Immature natural killer cell (primary cell): ENCODE results near the gene SMIM27. TPM values are rescaled to one million over a fixed set of nuclear protein-coding genes. Genes with fewer than 3 reads are reported as not detected.

Experiments
- DNase-seq, 3 donors: peaks; one replicate each; pipeline ENCODE4 v3.0.0; 2022; ENCODE audit warnings: mixed read lengths in 1 of 3
- H3K27ac Mint-ChIP-seq, 6 donors: one replicate each; pipeline ENCODE4 v1.8.0; 2020; ENCODE audit warnings: mixed read lengths in 6 of 6, mild to moderate bottlenecking in 5 of 6, inconsistent platforms in 4 of 6, moderate library complexity in 3 of 6
- H3K27me3 Mint-ChIP-seq, 3 donors: one replicate each; pipeline ENCODE4 v1.8.0; 2020 to 2021; ENCODE audit warnings: low read depth in 3 of 3, mild to moderate bottlenecking in 3 of 3, mixed read lengths in 3 of 3, moderate library complexity in 3 of 3, inconsistent platforms in 1 of 3
- H3K36me3 Mint-ChIP-seq, 3 donors: one replicate each; pipeline ENCODE4 v1.8.0; 2020; ENCODE audit warnings: mixed read lengths in 3 of 3, inconsistent platforms in 2 of 3, mild to moderate bottlenecking in 2 of 3
- H3K4me1 Mint-ChIP-seq, 2 donors: one replicate each; pipeline ENCODE4 v1.8.0; 2020; ENCODE audit warnings: inconsistent platforms in 2 of 2, mild to moderate bottlenecking in 2 of 2, mixed read lengths in 2 of 2, moderate library complexity in 1 of 2
- H3K4me3 Mint-ChIP-seq, 5 donors: one replicate each; pipeline ENCODE4 v1.8.0; 2020; ENCODE audit warnings: mild to moderate bottlenecking in 5 of 5, mixed read lengths in 5 of 5, inconsistent platforms in 3 of 5, moderate library complexity in 3 of 5
- H3K9me3 Mint-ChIP-seq, 6 donors: one replicate each; pipeline ENCODE4 v1.8.0; 2020; ENCODE audit warnings: mild to moderate bottlenecking in 6 of 6, mixed read lengths in 6 of 6, inconsistent platforms in 4 of 6, moderate library complexity in 3 of 6
- polyA plus RNA-seq, 3 donors: library from polyadenylated mRNA; unstranded; fragments of 300-500 nt; fragmentation: Illumina TruSeq; gene quantifications; one replicate each; pipeline ENCODE4 v1.2.3, GENCODE V29; 2021

The SMIM27 gene
- polyA plus RNA-seq, 3 donors from 2014 or later = 37.2 to 122 (median 72.6) TPM

DNA sequence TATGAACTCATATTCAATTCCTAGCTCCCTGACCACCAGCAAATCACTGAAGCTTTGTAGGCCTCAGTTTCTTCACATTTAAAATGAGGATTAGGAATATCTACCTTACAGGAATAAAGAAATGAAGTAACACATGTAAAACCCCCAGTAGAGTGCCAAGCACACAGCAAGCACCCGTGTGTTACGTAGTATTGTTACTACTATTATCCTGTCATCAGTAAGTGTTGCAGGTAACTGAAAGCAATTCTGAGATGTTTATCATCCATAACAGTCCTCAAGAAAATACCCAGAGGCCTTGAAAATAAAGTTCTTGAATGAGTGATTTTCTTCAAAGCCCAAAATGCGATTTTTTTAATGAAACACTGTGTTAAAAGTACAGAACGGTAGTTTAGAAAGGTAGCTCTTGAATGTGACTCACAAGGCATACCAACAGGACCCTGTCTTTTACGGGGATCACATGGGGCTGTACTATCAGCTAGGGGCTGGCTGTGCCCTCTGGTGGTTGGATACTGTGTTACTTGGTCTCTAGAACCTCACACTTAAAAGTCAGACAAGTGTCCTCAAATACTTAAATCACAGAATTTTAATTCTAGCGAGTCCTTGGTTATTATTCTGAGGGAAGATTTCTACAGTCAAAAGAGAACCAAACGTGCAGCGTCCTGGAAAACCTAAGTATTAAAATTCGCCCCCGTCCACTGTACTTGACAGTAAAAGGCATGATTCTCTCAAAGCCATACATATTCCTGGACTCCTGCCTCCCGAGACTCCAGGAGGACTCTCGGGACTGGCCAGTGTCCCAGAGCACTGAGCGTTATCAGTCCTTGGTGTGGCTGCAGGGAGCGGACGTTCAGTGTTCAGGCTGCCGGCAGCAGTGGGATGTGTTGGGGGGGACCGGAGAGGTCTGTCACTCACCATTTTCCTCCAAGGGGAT is 20.1 kb downstream of the SMIM27 start:
- H3K27ac Mint-ChIP-seq = peak overlapping the region; percentile 92 to 99 (median 96)
- peaks cover 27 to 48% of the 10 kb centered on the region in 2 donors for H3K4me1 Mint-ChIP-seq
- DNase-seq = peak; percentile 66 to 74 (median 70)
- H3K36me3 Mint-ChIP-seq = peaks cover 0 to 10% (median 8%) of the 10 kb centered on the region in 3 donors
- H3K27me3 Mint-ChIP-seq = peaks cover 5 to 9% (median 6%) of the 10 kb centered on the region in 3 donors
- H3K4me3 Mint-ChIP-seq = peak overlapping the region; percentile 98 to 100 (median 99)
- H3K9me3 Mint-ChIP-seq = no peaks in the 10 kb centered on the region

DNA sequence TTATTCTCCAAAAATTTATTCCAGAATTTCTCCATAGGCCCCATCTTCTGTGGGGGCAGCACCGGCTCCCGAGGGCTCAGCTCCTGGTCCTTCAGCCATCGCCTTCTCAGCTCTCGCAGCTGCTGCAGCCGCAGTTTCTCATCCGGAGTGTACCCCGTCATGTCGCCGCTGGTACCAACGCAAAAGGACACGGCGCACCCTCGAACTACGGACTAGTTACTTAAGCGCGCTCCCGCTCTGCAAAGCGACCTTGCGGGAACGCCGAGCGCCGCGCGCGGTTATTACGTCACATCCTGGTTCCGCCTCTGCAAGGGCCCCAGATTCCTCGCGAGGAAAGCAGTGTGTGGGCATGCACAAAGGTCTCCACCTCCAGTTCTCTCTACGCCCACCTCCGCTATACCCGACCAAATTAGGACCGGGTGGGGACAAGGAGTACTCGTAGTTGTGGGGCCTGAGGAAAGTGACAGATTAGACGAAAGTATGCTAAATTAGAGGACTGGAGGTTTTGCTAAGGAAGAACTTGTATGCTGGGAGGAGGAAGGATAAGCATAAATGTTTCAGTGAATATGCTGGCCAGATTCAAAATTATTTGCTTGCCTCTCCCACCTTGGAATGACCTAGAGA is 20.9 kb downstream of the SMIM27 start, which contains the start of gene NDUFB6:
Gene NDUFB6, minus strand, starts transcription at position 260 of the 624 bp plus-strand sequence. Its CDS starts 99 bp downstream, at position 161.
- peak within 1 kb of the TSS; percentile 98 to 100 (median 99) for H3K4me3 Mint-ChIP-seq
- peak within 1 kb of the TSS; percentile 92 to 99 (median 96) for H3K27ac Mint-ChIP-seq
- H3K27me3 Mint-ChIP-seq = peaks cover 5 to 9% (median 6%) of the 10 kb centered on the region in 3 donors
- peaks cover 0 to 4% (median under 1%) of the 10 kb centered on the region in 3 donors for H3K36me3 Mint-ChIP-seq
- peak; percentile 92 to 95 (median 94) for DNase-seq
- H3K4me1 Mint-ChIP-seq = peaks cover 27 to 46% of the 10 kb centered on the region in 2 donors
- H3K9me3 Mint-ChIP-seq = no peaks in the 10 kb centered on the region

DNA sequence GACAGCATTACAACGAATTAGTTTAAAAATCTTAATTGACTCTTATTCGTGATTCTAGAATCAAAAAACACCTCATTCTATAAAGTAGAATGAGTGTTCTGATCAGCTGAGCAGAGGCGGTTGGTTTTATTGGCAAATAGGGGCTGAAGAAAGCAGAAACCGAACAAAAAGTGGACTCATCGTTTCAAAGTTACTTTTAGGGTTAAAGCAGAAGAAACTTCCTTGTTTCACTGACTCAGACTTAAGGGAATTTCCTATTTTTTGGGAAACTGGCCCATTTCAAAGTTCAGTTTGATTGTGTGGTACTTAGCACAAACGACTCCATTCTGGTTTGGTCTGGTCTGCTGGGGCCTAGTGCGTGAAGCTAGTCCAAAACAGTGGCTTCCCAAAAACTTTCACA is 21.7 kb downstream of the SMIM27 start:
- Mint-ChIP-seq H3K36me3 (no peaks in the 10 kb centered on the region), H3K4me1 (peaks cover 27 to 43% of the 10 kb centered on the region in 2 donors), H3K9me3 (no peaks in the 10 kb centered on the region), H3K27me3 (peaks cover 6 to 9% (median 9%) of the 10 kb centered on the region in 3 donors), H3K27ac (peak overlapping the region; percentile 92 to 99 (median 96)), H3K4me3 (peak overlapping the region; percentile 98 to 100 (median 99))
- DNase-seq = no peak

DNA sequence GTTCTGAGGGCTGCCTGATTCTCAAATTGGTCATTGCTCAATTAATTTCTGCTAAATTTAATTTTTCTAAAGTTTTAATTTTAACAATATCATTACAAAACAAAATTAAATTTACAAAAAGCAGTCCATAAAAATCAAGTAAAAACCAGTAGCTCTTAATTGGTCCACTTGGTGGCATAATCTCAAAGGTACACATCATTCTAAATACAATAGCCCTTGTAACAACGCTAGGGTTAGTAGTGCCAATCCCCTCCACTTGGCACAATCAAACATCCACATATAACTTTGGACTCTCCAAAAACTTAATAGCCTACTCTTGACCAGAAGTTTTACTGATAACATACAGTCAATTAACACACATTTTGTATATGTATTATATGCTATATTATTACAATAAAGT is 22.7 kb downstream of the SMIM27 start:
- no peak overlapping the region for H3K27ac Mint-ChIP-seq
- peaks cover 6 to 9% (median 9%) of the 10 kb centered on the region in 3 donors for H3K27me3 Mint-ChIP-seq
- peak overlapping the region in 1 of 5 donors; percentile 34 for H3K4me3 Mint-ChIP-seq
- no peaks in the 10 kb centered on the region for H3K9me3 Mint-ChIP-seq
- peaks cover 26 to 40% of the 10 kb centered on the region in 2 donors for H3K4me1 Mint-ChIP-seq
- no peaks in the 10 kb centered on the region for H3K36me3 Mint-ChIP-seq
- DNase-seq = no peak

DNA sequence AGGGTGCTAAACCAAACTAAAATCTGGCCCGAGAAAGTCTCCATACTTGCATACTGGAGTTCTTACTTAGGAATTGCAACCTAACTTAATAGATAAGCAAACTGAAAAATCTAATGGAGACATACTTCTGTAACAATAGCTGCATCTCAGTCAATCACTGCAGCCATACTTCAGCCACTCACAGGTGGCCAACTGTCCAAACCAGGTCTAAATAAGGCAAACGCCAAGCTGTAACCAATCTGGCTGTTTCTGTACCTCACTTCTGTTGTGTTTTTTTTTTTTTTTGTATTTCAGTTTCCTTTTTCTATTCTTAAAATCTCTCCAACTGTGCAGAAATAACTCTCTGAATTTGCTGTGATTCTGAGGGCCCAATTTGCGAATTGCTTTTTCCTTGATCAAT is 25.2 kb downstream of the SMIM27 start:
- H3K9me3 Mint-ChIP-seq = no peaks in the 10 kb centered on the region
- H3K4me1 Mint-ChIP-seq = peaks cover 14 to 19% of the 10 kb centered on the region in 2 donors
- H3K4me3 Mint-ChIP-seq = no peak overlapping the region
- H3K27me3 Mint-ChIP-seq = peaks cover 8 to 9% (median 9%) of the 10 kb centered on the region in 3 donors
- DNase-seq = no peak
- H3K36me3 Mint-ChIP-seq = no peaks in the 10 kb centered on the region
- no peak overlapping the region for H3K27ac Mint-ChIP-seq

DNA sequence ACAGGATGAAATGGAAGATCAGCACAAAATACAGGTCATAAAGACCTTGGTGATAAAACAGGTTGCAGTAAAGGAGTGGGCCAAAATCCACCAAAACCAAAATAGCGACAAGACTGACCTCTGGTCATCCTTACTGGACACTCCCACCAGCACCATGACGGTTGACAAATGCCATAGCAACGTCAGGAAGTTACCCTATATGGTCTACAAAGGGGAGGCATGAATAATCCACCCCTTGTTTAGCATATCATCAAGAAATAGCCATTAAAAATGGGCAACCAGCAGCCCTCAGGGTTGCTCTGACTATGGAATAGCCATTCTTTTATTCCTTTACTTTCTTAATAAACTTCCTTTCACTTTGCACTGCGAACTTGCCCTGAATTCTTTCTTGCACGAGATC is 26.8 kb downstream of the SMIM27 start:
- Mint-ChIP-seq H3K4me3 (no peak overlapping the region), H3K9me3 (no peaks in the 10 kb centered on the region), H3K4me1 (peaks cover 0 to 2% of the 10 kb centered on the region in 2 donors), H3K27ac (no peak overlapping the region), H3K27me3 (peaks cover 2 to 4% (median 4%) of the 10 kb centered on the region in 3 donors), H3K36me3 (no peaks in the 10 kb centered on the region)
- DNase-seq = no peak

DNA sequence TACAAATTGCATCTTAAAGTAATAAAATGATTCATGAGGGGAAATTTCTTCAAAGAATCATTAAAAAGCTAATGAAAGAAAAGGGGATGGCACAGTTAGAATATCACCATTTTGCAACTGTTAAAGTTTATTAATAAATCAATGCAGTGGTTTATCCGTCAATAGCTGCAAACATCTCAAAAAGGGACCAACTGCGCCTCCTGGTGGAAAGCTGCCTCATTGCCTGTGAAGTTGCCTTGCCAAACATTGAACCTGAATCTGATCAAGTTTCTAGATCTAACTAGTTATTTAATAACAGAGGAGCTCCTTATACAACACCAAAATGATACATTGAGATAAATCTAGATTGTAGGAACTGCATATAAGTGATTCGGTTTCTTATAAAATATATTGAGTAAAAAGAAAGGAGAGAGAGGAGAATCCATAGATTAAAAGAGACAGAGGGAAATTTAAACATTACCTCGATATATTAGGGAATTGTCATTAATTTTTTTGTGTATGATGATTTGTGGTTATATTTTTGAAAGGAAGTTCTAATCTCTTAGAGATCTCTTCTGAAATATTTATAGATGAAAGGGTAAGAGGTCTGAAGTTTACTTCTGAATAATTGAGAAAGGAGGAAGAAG is 27.7 kb downstream of the SMIM27 start:
- Mint-ChIP-seq H3K4me1 (no peaks in the 10 kb centered on the region), H3K27ac (no peak overlapping the region), H3K4me3 (no peak overlapping the region), H3K9me3 (no peaks in the 10 kb centered on the region), H3K36me3 (no peaks in the 10 kb centered on the region), H3K27me3 (peaks cover 2 to 4% (median 4%) of the 10 kb centered on the region in 3 donors)
- peak; percentile 55 to 64 (median 58) for DNase-seq

DNA sequence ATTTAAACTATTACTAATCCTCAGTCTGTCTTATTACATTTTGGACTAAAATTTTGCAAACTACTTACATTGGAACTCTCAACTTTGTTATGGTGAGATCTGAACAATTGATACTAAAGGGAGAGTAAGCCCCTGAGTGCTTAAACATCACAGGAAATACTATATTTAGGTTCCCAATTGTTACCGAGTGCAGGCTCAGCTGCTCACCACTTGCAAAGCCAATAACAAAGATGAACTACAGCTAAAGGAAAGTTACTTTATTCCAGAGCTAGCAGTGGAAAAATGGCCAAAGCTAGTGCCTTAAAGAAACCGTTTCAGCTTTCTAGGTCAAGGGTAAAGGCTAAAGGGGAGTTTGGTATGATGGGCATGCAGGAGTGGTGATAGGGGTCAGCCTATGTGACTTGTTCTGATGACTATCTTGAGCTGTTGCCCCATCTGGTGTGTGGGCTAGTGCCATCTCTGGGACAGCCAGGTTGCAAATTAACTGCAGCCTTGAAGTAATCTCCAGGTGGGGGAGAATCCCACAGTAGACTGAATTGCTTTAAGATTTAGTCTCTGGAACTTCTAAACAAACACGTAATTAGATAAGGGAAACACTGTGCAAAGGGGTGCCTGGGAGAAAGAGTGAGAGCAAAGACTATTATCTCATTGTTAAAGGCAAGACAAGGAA is 28.6 kb downstream of the SMIM27 start:
- Mint-ChIP-seq H3K4me1 (no peaks in the 10 kb centered on the region), H3K4me3 (no peak overlapping the region), H3K27me3 (peaks cover 4% of the 10 kb centered on the region in 3 donors), H3K27ac (no peak overlapping the region), H3K36me3 (no peaks in the 10 kb centered on the region), H3K9me3 (no peaks in the 10 kb centered on the region)
- no peak for DNase-seq

DNA sequence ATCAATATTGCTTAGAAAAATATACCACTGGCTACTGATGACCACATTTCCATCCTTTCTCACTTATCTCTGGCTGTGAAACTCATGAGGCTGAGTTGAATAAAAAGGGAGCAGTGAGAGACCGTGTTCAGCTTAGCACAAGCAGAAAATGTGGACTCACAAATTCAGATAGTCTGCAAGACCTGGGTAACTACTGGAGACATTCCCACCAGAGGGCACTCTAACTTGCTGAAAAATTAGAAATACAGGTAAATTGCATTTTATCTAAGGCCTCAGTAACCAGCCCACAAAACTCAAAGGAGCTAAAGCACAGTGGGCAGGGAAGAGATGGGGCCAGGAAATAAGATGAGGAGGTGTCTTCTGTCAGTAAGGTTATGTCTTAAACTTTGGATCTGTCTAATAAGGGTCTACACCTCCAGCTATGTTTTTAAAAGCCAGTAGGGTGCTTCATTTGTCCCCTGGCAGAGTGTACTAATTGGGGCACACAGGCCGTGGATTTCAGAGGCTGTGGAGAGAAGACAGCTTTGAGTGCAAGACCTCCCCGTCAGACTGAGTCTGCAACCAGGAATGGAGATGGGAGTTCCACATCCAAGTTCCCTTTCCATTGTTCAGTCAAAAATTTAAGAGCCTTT is 29.5 kb downstream of the SMIM27 start:
- Mint-ChIP-seq H3K27ac (no peak overlapping the region), H3K4me3 (no peak overlapping the region), H3K9me3 (no peaks in the 10 kb centered on the region), H3K36me3 (no peaks in the 10 kb centered on the region), H3K4me1 (no peaks in the 10 kb centered on the region), H3K27me3 (peaks cover 3 to 6% (median 4%) of the 10 kb centered on the region in 3 donors)
- peak in 1 of 3 donors; percentile 17 for DNase-seq

DNA sequence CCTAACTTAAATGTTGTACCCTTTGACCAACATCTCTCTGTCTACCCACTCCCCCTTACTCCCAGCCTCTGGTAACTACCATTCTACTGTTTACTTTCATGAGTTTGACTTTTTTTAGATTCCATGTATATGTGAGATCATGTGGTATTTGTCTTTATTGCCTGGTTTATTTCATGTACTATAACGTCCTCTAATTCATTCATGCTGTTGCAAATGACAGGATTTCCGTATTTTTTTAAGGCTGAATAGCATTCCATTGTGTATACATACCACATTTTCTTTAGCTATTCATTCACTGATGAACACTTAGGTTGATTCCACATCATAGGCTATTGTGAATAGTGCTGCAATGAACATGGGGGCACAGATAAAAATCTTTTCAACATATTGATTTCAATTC is 32.7 kb downstream of the SMIM27 start:
- Mint-ChIP-seq H3K4me3 (no peak overlapping the region), H3K36me3 (no peaks in the 10 kb centered on the region), H3K27ac (no peak overlapping the region), H3K27me3 (peaks cover 2 to 6% (median 2%) of the 10 kb centered on the region in 3 donors), H3K9me3 (no peaks in the 10 kb centered on the region), H3K4me1 (no peaks in the 10 kb centered on the region)
- DNase-seq = no peak

DNA sequence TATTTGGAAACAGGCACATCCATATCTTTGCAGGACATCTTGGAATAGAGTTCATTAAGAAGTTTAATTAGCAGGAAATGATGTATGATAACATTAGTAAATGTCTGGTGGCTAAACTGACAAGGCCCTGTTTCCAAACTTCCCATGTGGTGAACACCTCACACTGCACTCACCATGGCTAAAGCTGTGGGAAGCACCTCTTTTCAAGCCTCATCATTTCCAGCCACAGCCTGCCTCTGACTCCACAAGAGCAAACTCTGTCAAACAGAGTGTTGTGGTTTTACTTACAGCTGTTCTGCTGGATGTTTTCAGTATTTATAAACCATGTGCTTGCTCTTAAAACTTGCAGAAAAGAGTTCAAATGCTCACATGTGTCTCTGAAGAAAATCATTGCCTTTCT is 35.8 kb downstream of the SMIM27 start:
- no peak overlapping the region for H3K4me3 Mint-ChIP-seq
- no peaks in the 10 kb centered on the region for H3K36me3 Mint-ChIP-seq
- peaks cover 4 to 16% (median 7%) of the 10 kb centered on the region in 3 donors for H3K27me3 Mint-ChIP-seq

DNA sequence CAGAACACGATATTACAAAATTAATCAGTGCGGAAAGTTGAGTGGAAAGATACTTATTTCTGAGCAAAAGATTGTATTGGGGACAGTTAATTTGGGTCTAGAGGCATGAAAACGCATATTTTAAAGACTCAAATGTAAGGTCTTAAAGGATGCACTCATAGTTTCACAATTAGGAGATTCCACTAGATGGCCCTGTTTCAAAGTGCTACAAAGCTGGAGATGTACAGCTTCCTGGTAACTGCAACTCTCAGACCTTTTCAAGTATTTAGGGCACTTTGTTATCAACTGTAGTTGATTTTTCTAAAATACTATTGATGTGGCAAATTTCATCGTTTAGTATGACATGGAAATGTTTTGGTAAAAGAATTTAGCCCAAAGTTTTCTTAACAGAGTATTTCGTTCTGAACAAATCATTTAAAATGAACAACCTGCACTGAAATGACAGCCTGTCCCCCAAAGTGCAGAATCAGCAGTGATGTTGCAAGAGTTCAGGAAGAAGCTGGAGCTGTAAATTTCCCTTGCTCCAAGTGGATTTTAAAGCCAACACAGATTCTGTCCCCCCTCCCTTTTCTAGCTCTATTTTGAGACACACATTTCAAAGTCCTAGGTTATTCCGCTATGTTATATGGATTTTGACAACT is 37.1 kb downstream of the SMIM27 start:
- Mint-ChIP-seq H3K27me3 (peaks cover 4 to 22% (median 7%) of the 10 kb centered on the region in 3 donors), H3K9me3 (no peaks in the 10 kb centered on the region)

More for the DNA sequence above, 35.8 kb downstream of the SMIM27 start:
- DNase-seq = no peak
- no peak overlapping the region for H3K27ac Mint-ChIP-seq
- H3K9me3 Mint-ChIP-seq = no peaks in the 10 kb centered on the region
- H3K4me1 Mint-ChIP-seq = no peaks in the 10 kb centered on the region

More for the DNA sequence above, 37.1 kb downstream of the SMIM27 start:
- no peak overlapping the region for H3K4me3 Mint-ChIP-seq
- H3K27ac Mint-ChIP-seq = no peak overlapping the region
- DNase-seq = no peak
- H3K4me1 Mint-ChIP-seq = no peaks in the 10 kb centered on the region
- no peaks in the 10 kb centered on the region for H3K36me3 Mint-ChIP-seq
